ENCODE measurements around the gene GRIA4. TPM values are rescaled to one million over a fixed set of nuclear protein-coding genes. Genes with fewer than 3 reads are reported as not detected.

GRIA4 gene
- polyA plus RNA-seq, 1 of the 3 experiments (the other 2 are of a cell fraction) = 0.02 TPM

GRCh38 chr11:105863523-105863922 is 253.7 kb downstream of the GRIA4 start:
- POLR2A ChIA-PET = no interaction called here

GRCh38 chr11:105867742-105868141 is 257.9 kb downstream of the GRIA4 start:
- no peak for TF ChIP-seq NFIC (IDR thresholded peaks at IDR 0.05; ENCODE audit: borderline replicate concordance)
- no peak for TF ChIP-seq CTCF (IDR thresholded peaks at IDR 0.05)
- TF ChIP-seq SMC3 (IDR thresholded peaks at IDR 0.05; ENCODE audit: low read depth, low read length) = no peak
- TF ChIP-seq PBX3 (IDR thresholded peaks at IDR 0.05) = no peak
- no peak for TF ChIP-seq FOXM1 (IDR thresholded peaks at IDR 0.05; ENCODE audit: low read depth)
- TF ChIP-seq USF1 (IDR thresholded peaks at IDR 0.05; ENCODE audit: borderline replicate concordance, low read depth) = no peak
- TF ChIP-seq REST (IDR thresholded peaks at IDR 0.05; ENCODE audit: low read depth, low read length) = no peak
- no peak for TF ChIP-seq FOSL2 (IDR thresholded peaks at IDR 0.05; ENCODE audit: borderline replicate concordance, low read depth)
- TF ChIP-seq GATA2 (CRISPR knock-in tag; IDR thresholded peaks at IDR 0.05) = no peak
- TF ChIP-seq MAX (IDR thresholded peaks at IDR 0.05; ENCODE audit: low read depth) = no peak
- Histone ChIP-seq H3K9ac (no peak overlapping the region), H3K27ac (ENCODE audit: low read depth in 2 of 2, low read length in 1 of 2) (no peak overlapping the region), H3K9me3 (no peaks in the 10 kb centered on the region), H3K4me2 (no peak overlapping the region), H3K36me3 (replicated peaks in 1 of 2; ENCODE audit: control insufficient read depth in 1 of 2, insufficient read depth in 2 of 2, low read length in 1 of 2) (no peaks in the 10 kb centered on the region), H3K79me2 (ENCODE audit: insufficient read depth) (no peaks in the 10 kb centered on the region), H3K9me2 (no peaks in the 10 kb centered on the region), H3K4me1 (ENCODE audit: control insufficient read depth in 1 of 2, insufficient read depth in 2 of 2, low read depth in 1 of 2, low read length in 1 of 2) (no peaks in the 10 kb centered on the region; a peak in 1 of 4 replicates), H2AFZ (ENCODE audit: low read depth) (no peak overlapping the region), H3K4me3 (ENCODE audit: low read depth in 2 of 2, low read length in 1 of 2) (no peak overlapping the region), H3F3A (replicated peaks; ENCODE audit: insufficient read depth) (no peaks in the 10 kb centered on the region), H3K27me3 (ENCODE audit: insufficient read depth) (no peaks in the 10 kb centered on the region), H4K20me1 (ENCODE audit: insufficient read depth) (no peaks in the 10 kb centered on the region)
- POLR2A ChIA-PET = no interaction called here
- CTCF ChIA-PET = no interaction called here
- DNase-seq = no peak
- WGBS (ENCODE audit: low lambda C conversion rate) = 50% methylated on average over 2 of the region's 2 CpGs

More at GRCh38 chr11:105863523-105863922, 253.7 kb downstream of the GRIA4 start:
- no peaks in the 10 kb centered on the region for H4K20me1 ChIP-seq (ENCODE audit: insufficient read depth)
- no peaks in the 10 kb centered on the region for H3K79me2 ChIP-seq (ENCODE audit: insufficient read depth)
- H3F3A ChIP-seq (replicated peaks; ENCODE audit: insufficient read depth) = no peaks in the 10 kb centered on the region
- H3K9me3 ChIP-seq = no peaks in the 10 kb centered on the region
- no peak overlapping the region for H3K4me2 ChIP-seq
- H3K9ac ChIP-seq = no peak overlapping the region
- 49% methylated on average over 3 of the region's 3 CpGs for WGBS (ENCODE audit: low lambda C conversion rate)
- H3K9me2 ChIP-seq = no peaks in the 10 kb centered on the region
- TF ChIP-seq SIN3A (IDR thresholded peaks at IDR 0.05; ENCODE audit: borderline replicate concordance, low read depth, low read length) (no peak), MEF2A (IDR thresholded peaks at IDR 0.05; ENCODE audit: borderline replicate concordance, low read depth) (no peak), CHD2 (IDR thresholded peaks at IDR 0.05; ENCODE audit: low read length, partially characterized antibody) (no peak), RXRA (IDR thresholded peaks at IDR 0.05; ENCODE audit: borderline replicate concordance, low read depth) (no peak), FOXM1 (IDR thresholded peaks at IDR 0.05; ENCODE audit: low read depth) (no peak), GATA2 (CRISPR knock-in tag; IDR thresholded peaks at IDR 0.05) (no peak), RFX5 (IDR thresholded peaks at IDR 0.05; ENCODE audit: low read length) (no peak)
- DNase-seq = no peak
- no peak overlapping the region for H3K4me3 ChIP-seq (ENCODE audit: low read depth in 2 of 2, low read length in 1 of 2)
- H3K36me3 ChIP-seq (replicated peaks in 1 of 2; ENCODE audit: control insufficient read depth in 1 of 2, insufficient read depth in 2 of 2, low read length in 1 of 2) = no peaks in the 10 kb centered on the region
- no peaks in the 10 kb centered on the region; a peak in 1 of 4 replicates for H3K4me1 ChIP-seq (ENCODE audit: control insufficient read depth in 1 of 2, insufficient read depth in 2 of 2, low read depth in 1 of 2, low read length in 1 of 2)
- no peak overlapping the region for H3K27ac ChIP-seq (ENCODE audit: low read depth in 2 of 2, low read length in 1 of 2)
- H2AFZ ChIP-seq (ENCODE audit: low read depth) = no peak overlapping the region
- CTCF ChIA-PET = interaction anchor here (0.6 to 2.6 kb wide), 40 partner anchors 10 to 1986 kb away, joined by 3 to 25 read pairs (median 3); partner anchors contain the start of genes AASDHPPT, KBTBD3 and PDGFD
- no peaks in the 10 kb centered on the region for H3K27me3 ChIP-seq (ENCODE audit: insufficient read depth)

Data from SK-N-SH (cell line).